ENCODE measurements around the gene AGTRAP. TPM values are rescaled to one million over a fixed set of nuclear protein-coding genes. Genes with fewer than 3 reads are reported as not detected.
A peak's percentile ranks its signal among the peaks of the same experiment; 100 is the strongest.

Gene AGTRAP
- total RNA-seq = 10 to 100 TPM; 20.3 to 21.7 TPM

- no peaks in the 10 kb centered on the region for H3K27me3 Mint-ChIP-seq (ENCODE audit: low read depth)
- intact Hi-C loops (cut with micrococcal nuclease) = loop anchor here (2.0 to 5.0 kb wide), 2 partner anchors 71 to 171 kb away; partner anchors contain the start of gene CLCN6
- no peaks in the 10 kb centered on the region for H3K9me3 Mint-ChIP-seq
- H3K36me3 Mint-ChIP-seq (ENCODE audit: low read depth) = no peaks in the 10 kb centered on the region
- CTCF ChIA-PET = interaction anchor here (1.8 to 2.5 kb wide), 4 partner anchors 13 to 85 kb away, joined by 6 to 13 read pairs (median 9); partner anchors contain the start of gene FBXO6
- H3K27ac Mint-ChIP-seq = peak within 1 kb of the TSS; percentile 93
- H3K4me1 Mint-ChIP-seq (ENCODE audit: low read depth) = peaks cover 51% of the 10 kb centered on the region
- DNase-seq = peak; percentile 92
- H3K4me3 Mint-ChIP-seq = peak within 1 kb of the TSS; percentile 96
These were observed at the start of gene AGTRAP for GRCh38 chr1:11735854-11736745. Gene AGTRAP (plus strand): TSS chr1:11736136. CDS start chr1:11736209, 73 bp downstream.

GRCh38 chr1:11688506-11688905, 47.4 kb upstream of the AGTRAP start:
- CTCF ChIA-PET = interaction anchor here (0.8 kb wide), 1 partner anchor 31 kb away, joined by 3 read pairs; no protein-coding TSS in a partner anchor
- intact Hi-C loops (cut with micrococcal nuclease) = no loop called here
- peaks cover 14% of the 10 kb centered on the region for H3K4me1 Mint-ChIP-seq (ENCODE audit: low read depth)
- H3K27me3 Mint-ChIP-seq (ENCODE audit: low read depth) = peaks cover 34% of the 10 kb centered on the region
- no peak for DNase-seq
- no peak overlapping the region for H3K27ac Mint-ChIP-seq
- no peaks in the 10 kb centered on the region for H3K36me3 Mint-ChIP-seq (ENCODE audit: low read depth)
- no peaks in the 10 kb centered on the region for H3K9me3 Mint-ChIP-seq
- H3K4me3 Mint-ChIP-seq = no peak overlapping the region

GRCh38 chr1:11690397-11691301, 45.3 kb upstream of the AGTRAP start:
- Mint-ChIP-seq H3K27me3 (ENCODE audit: low read depth) (peaks cover 37% of the 10 kb centered on the region), H3K4me3 (peak overlapping the region; percentile 17), H3K9me3 (no peaks in the 10 kb centered on the region), H3K36me3 (ENCODE audit: low read depth) (no peaks in the 10 kb centered on the region), H3K27ac (no peak overlapping the region), H3K4me1 (ENCODE audit: low read depth) (peaks cover 17% of the 10 kb centered on the region)
- CTCF ChIA-PET = interaction anchor here (1.3 to 2.2 kb wide), 2 partner anchors 11 to 40 kb away, joined by 4 to 6 read pairs; no protein-coding TSS in a partner anchor
- no peak for DNase-seq
- intact Hi-C loops (cut with micrococcal nuclease) = no loop called here

GRCh38 chr1:11691302-11691914, 44.5 kb upstream of the AGTRAP start, which contains the start of gene DRAXIN:
Gene DRAXIN (plus strand): TSS chr1:11691710. CDS start chr1:11706259, 14,549 bp downstream.
- Mint-ChIP-seq H3K4me1 (ENCODE audit: low read depth) (peaks cover 17% of the 10 kb centered on the region), H3K27ac (no peak within 1 kb of the TSS), H3K4me3 (peak within 1 kb of the TSS; percentile 54), H3K27me3 (ENCODE audit: low read depth) (peaks cover 37% of the 10 kb centered on the region), H3K36me3 (ENCODE audit: low read depth) (no peaks in the 10 kb centered on the region), H3K9me3 (no peaks in the 10 kb centered on the region)
- intact Hi-C loops (cut with micrococcal nuclease) = no loop called here
- DNase-seq = peak; percentile 20
- CTCF ChIA-PET = interaction anchor here (1.3 kb wide), 1 partner anchor 12 kb away, joined by 4 read pairs; no protein-coding TSS in a partner anchor

GRCh38 chr1:11691928-11692711, 43.8 kb upstream of the AGTRAP start:
- DNase-seq = no peak
- no peak overlapping the region for H3K27ac Mint-ChIP-seq
- H3K27me3 Mint-ChIP-seq (ENCODE audit: low read depth) = peaks cover 37% of the 10 kb centered on the region
- H3K4me3 Mint-ChIP-seq = peak overlapping the region; percentile 54
- peaks cover 17% of the 10 kb centered on the region for H3K4me1 Mint-ChIP-seq (ENCODE audit: low read depth)
- no peaks in the 10 kb centered on the region for H3K9me3 Mint-ChIP-seq
- CTCF ChIA-PET = no interaction called here
- intact Hi-C loops (cut with micrococcal nuclease) = no loop called here
- no peaks in the 10 kb centered on the region for H3K36me3 Mint-ChIP-seq (ENCODE audit: low read depth)

GRCh38 chr1:11693024-11693590, 42.8 kb upstream of the AGTRAP start:
- no peaks in the 10 kb centered on the region for H3K9me3 Mint-ChIP-seq
- peaks cover 30% of the 10 kb centered on the region for H3K27me3 Mint-ChIP-seq (ENCODE audit: low read depth)
- DNase-seq = peak; percentile 54
- H3K4me3 Mint-ChIP-seq = no peak overlapping the region
- peaks cover 20% of the 10 kb centered on the region for H3K4me1 Mint-ChIP-seq (ENCODE audit: low read depth)
- H3K36me3 Mint-ChIP-seq (ENCODE audit: low read depth) = no peaks in the 10 kb centered on the region
- CTCF ChIA-PET = interaction anchor here (1.0 to 1.2 kb wide), 3 partner anchors 11 to 29 kb away, joined by 3 to 4 read pairs (median 3); partner anchors contain the start of gene FBXO6
- intact Hi-C loops (cut with micrococcal nuclease) = no loop called here
- no peak overlapping the region for H3K27ac Mint-ChIP-seq

- intact Hi-C loops (cut with micrococcal nuclease) = no loop called here
- peaks cover 22% of the 10 kb centered on the region for H3K4me1 Mint-ChIP-seq (ENCODE audit: low read depth)
- no peak overlapping the region for H3K4me3 Mint-ChIP-seq
These were observed 42.0 kb upstream of the AGTRAP start for GRCh38 chr1:11693917-11694316.

GRCh38 chr1:11695861-11696260, 40.1 kb upstream of the AGTRAP start:
- Mint-ChIP-seq H3K27ac (no peak overlapping the region), H3K27me3 (ENCODE audit: low read depth) (peaks cover 15% of the 10 kb centered on the region), H3K4me3 (no peak overlapping the region), H3K36me3 (ENCODE audit: low read depth) (no peaks in the 10 kb centered on the region), H3K9me3 (no peaks in the 10 kb centered on the region), H3K4me1 (ENCODE audit: low read depth) (peaks cover 19% of the 10 kb centered on the region)
- no peak for DNase-seq
- intact Hi-C loops (cut with micrococcal nuclease) = no loop called here
- CTCF ChIA-PET = interaction anchor here (0.6 to 2.0 kb wide), 4 partner anchors 13 to 126 kb away, joined by 3 to 7 read pairs (median 4); no protein-coding TSS in a partner anchor

More at GRCh38 chr1:11693917-11694316, 42.0 kb upstream of the AGTRAP start:
- no peaks in the 10 kb centered on the region for H3K36me3 Mint-ChIP-seq (ENCODE audit: low read depth)
- peaks cover 28% of the 10 kb centered on the region for H3K27me3 Mint-ChIP-seq (ENCODE audit: low read depth)
- CTCF ChIA-PET = interaction anchor here (1.2 kb wide), 2 partner anchors 25 to 43 kb away, joined by 3 read pairs; no protein-coding TSS in a partner anchor
- H3K27ac Mint-ChIP-seq = no peak overlapping the region
- DNase-seq = no peak
- no peaks in the 10 kb centered on the region for H3K9me3 Mint-ChIP-seq

- Mint-ChIP-seq H3K4me1 (ENCODE audit: low read depth) (peaks cover 16% of the 10 kb centered on the region), H3K36me3 (ENCODE audit: low read depth) (no peaks in the 10 kb centered on the region), H3K27me3 (ENCODE audit: low read depth) (peaks cover 11% of the 10 kb centered on the region), H3K9me3 (no peaks in the 10 kb centered on the region), H3K4me3 (no peak overlapping the region), H3K27ac (no peak overlapping the region)
- CTCF ChIA-PET = no interaction called here
- DNase-seq = no peak
- intact Hi-C loops (cut with micrococcal nuclease) = no loop called here
These were observed 38.6 kb upstream of the AGTRAP start for GRCh38 chr1:11697188-11697892.

- DNase-seq = no peak
- no peaks in the 10 kb centered on the region for H3K36me3 Mint-ChIP-seq (ENCODE audit: low read depth)
These were observed 38.1 kb upstream of the AGTRAP start for GRCh38 chr1:11697893-11698210.

More at GRCh38 chr1:11697893-11698210, 38.1 kb upstream of the AGTRAP start:
- no peaks in the 10 kb centered on the region for H3K9me3 Mint-ChIP-seq
- peaks cover 11% of the 10 kb centered on the region for H3K4me1 Mint-ChIP-seq (ENCODE audit: low read depth)
- CTCF ChIA-PET = no interaction called here
- H3K27me3 Mint-ChIP-seq (ENCODE audit: low read depth) = peaks cover 6% of the 10 kb centered on the region
- no peak overlapping the region for H3K4me3 Mint-ChIP-seq
- H3K27ac Mint-ChIP-seq = no peak overlapping the region
- intact Hi-C loops (cut with micrococcal nuclease) = no loop called here

All from activated naive CD4-positive, alpha-beta T cell treated with anti-CD3 and anti-CD28 coated beads for 36 hours (primary cell).